IPS-11a (cell line): ENCODE results near the gene ZFHX3.

Experiments
- H3K4me3 ChIP-seq: one replicate; pipeline ENCODE4 v1.5.1; 2013; ENCODE audit warnings: low read depth, low read length, control low read depth

The ZFHX3 gene

GRCh38 chr16:73057291-73058210, 9.6 kb upstream of the ZFHX3 start:
- H3K4me3 ChIP-seq, result peak overlapping the region; percentile 24

- H3K4me3 ChIP-seq, result peak overlapping the region; percentile 4
Observed at GRCh38 chr16:73056921-73057290, 9.0 kb upstream of the ZFHX3 start.

GRCh38 chr16:73056448-73056847, 8.5 kb upstream of the ZFHX3 start:
- no peak overlapping the region for H3K4me3 ChIP-seq

DNA sequence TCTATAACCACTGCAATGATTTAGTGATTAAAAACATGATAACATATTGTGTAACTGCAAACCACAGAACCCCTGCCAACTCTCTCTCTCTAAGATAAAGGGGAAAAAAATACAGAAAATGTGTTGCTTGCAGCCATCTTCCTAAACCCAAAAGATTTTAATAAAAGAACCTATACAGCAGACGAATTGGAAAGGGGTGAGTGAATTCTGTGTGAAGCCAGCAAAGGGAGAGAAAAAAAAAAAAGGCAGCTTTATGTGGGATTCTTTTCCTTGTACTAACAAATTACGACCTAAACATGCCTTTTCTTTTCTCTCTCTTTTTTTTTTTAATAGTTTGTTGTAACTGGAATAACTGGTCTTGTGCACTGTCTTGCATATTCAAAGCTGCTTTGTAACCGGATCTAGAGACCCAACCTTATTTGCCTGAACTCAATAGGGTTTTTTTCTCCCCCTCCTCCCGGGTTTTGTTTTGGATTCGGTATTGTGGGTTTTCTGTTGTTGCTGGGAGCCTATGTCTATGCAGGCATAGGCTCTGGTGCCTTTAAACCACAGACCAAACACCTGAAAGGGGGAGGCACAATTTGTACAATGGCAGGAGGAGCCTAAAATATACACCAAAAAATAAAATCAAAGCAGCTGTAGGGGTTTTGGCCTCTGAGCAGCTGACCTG, 7.0 kb upstream of the ZFHX3 start:
- H3K4me3 ChIP-seq, result no peak overlapping the region

GRCh38 chr16:73054498-73054812, 6.5 kb upstream of the ZFHX3 start:
- no peak overlapping the region for H3K4me3 ChIP-seq

DNA sequence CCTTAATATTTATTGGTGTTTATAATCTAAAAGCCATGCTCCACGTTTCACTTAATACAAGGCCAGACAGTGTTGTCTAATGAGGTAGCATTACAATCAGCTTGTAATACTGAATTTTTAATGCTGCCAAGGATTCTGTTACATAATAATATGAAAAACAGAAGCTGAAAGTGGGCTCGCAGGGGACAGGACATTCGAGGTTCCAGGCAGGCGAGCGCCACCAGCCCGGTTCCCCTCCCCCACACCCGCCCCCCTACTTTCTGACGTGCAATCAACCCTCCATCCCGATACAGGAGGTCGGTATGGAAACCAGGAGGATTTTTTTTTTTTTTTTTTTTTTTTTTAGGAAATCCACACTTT, 6.2 kb upstream of the ZFHX3 start:
- no peak overlapping the region for H3K4me3 ChIP-seq

GRCh38 chr16:73053364-73054124, 5.6 kb upstream of the ZFHX3 start:
- no peak overlapping the region for H3K4me3 ChIP-seq

DNA sequence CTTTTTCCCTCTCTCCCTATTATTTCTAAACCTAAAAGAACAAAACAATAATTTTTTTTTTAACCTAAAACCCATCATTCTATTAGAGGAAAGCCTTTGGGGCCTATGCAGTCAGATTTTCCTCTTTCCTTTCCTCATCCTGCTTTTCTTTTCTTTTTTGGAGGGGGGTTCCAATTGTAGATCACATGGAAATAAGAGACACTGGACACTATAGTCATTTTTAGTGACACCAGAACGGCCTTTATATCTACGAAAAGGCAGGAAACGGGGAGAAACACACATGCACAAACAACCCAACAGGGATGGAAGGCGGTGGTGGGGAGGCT, 5.1 kb upstream of the ZFHX3 start:
- H3K4me3 ChIP-seq, result no peak overlapping the region

DNA sequence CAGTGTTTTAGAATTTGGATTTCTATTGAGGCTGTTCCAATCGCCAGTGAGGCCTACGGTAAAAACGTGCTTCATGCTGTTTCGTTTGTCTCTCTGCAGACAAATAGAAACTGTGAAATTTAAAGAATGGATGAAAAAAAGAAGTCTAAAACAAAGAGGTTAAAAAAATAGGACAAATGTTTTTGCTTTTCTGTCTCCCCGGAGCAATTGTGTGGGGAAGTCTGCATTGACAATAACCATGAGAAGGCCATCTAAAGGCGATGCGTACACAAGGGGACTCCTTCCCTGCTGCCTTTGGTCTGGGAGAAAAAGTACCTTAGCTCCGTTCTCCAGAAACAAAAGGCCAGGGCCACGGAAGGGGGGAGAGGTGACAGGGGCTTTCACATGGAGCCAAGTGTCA, 4.6 kb upstream of the ZFHX3 start:
- no peak overlapping the region for H3K4me3 ChIP-seq

GRCh38 chr16:73051961-73052360, 4.0 kb upstream of the ZFHX3 start:
- H3K4me3 ChIP-seq, result no peak overlapping the region

GRCh38 chr16:73051226-73051625, 3.3 kb upstream of the ZFHX3 start:
- H3K4me3 ChIP-seq, result no peak overlapping the region

- H3K4me3 ChIP-seq, result no peak overlapping the region
Observed at GRCh38 chr16:73050201-73051099, 2.5 kb upstream of the ZFHX3 start.

DNA sequence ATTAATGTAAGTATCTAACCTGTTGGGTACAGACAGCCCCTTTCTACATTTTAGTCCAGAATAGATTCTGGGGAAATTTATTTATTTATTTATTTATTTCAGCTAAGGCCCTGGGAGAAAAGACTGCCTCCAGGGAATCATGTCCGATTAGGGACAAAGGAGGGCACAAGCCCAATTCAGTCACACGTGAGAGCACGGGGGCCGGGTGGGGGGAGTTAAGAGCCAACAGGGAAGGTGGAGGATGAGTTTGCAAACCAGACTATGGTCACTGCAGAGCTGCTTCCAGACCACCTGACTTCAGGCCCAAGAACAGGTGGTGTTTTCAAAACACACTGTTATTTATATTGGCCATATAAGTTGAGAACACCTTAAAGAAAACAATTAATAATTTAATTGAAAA, 1.6 kb upstream of the ZFHX3 start:
- H3K4me3 ChIP-seq, result no peak overlapping the region

DNA sequence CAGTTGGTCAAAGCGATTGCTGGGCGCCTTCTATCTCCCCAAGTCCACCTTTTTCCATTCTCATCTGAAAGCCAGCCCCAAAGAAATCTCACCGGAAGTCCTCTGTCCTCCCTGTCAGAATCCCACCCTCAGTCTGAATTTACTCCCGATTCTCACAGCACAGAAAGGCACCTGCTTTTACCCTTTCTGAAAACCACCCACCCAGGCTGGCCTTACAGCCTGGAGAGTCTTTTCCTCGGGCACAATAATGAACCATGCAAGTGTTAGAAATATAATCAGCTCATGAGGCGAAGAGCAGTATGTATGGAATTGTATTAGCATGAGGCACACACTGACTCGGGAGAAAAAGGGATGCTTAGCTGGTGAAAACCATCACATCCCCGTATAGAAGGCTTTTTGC, 1.2 kb upstream of the ZFHX3 start:
- H3K4me3 ChIP-seq, result no peak overlapping the region

DNA sequence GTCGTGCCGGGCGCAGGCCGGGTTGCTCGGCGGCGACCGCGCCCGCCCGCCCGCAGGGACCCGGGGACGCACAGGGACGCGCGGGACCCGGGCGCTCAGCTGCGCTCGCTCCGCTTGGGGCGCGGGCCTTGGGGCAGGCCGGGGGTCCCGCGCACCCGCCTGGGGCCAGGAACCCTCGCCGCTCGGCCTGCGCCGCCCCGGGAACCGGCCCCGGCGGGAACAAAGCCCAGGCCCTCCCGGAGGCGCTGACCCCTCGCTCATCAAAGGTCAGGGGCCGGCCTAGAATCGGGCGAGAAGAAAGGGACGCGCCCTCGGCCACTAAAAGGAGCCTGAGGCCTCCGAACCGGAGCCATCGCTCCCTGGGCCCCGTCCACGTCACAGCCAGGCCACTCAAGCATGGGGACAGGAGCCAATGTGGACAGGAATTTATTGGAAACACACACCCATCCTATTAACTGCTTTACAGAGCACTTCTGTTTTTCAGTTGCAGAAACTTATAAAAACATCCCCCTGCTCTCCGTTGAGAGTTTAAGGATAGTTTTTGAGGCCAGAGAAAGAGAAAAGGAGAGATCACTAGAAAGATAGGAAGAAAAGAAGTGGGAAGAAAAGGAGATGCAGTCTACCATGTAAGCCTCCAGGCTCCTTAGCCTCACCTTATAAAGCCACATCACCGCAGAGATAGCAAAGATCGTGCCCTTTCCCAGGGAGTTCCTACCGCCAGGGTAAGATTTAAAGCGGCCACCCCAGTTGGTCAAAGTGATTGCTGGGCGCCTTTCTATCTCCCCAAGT, 558 bp upstream of the ZFHX3 start:
- peak overlapping the region; percentile 22 for H3K4me3 ChIP-seq

GRCh38 chr16:73047221-73047535, 750 bp downstream of the ZFHX3 start:
- peak overlapping the region; percentile 45 for H3K4me3 ChIP-seq

- H3K4me3 ChIP-seq, result no peak overlapping the region
Observed at GRCh38 chr16:73046849-73047214, 1.1 kb downstream of the ZFHX3 start.

GRCh38 chr16:73046202-73046848, 1.6 kb downstream of the ZFHX3 start:
- no peak overlapping the region for H3K4me3 ChIP-seq

DNA sequence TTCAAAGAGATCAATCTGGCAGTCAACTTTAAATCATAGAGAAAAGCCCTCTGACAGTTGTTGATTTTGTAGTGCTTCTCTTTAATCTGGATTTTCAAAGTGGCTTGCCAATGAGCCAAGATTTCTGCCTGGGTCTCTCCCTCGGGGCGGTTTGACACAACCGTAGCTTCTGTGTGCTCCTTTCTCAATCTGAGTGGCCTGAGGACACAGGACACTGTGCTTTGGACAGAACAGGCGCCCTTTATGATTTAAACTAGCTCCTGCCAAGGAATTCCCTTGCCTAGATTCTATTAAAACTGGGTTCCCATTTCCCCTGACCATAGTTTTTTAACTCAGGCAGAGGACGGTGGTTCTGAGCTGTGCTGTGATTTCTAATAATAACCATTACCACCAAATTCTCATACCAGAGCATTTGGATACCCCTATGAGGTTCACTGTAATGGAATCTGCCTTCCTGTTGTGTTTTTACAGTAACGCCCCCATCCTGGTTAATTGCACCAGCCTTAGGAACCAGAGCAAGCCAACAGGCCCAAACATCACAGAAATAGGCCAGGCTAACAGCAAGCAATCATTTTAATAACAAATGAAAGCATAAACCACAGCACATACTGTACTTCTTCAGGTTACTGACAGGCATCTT, 4.0 kb downstream of the ZFHX3 start:
- H3K4me3 ChIP-seq, result no peak overlapping the region

GRCh38 chr16:73042807-73043206, 5.1 kb downstream of the ZFHX3 start:
- H3K4me3 ChIP-seq, result no peak overlapping the region
